HCT116 (cell line): ENCODE results near the gene MMP26.

Experiments used
- CEBPB ChIP-seq: IDR thresholded peaks from 2 replicates; pipeline ENCODE4 v1.6.1; 2012; ENCODE audit warnings: low read depth
- EGR1 ChIP-seq: IDR thresholded peaks from 2 replicates; pipeline ENCODE4 v1.6.1; 2012; ENCODE audit warnings: low read depth
- EZH2 ChIP-seq: fragments of 200-600 bp; sonication (generic); IDR thresholded peaks from 2 replicates; pipeline ENCODE4 v1.6.1; 2017; ENCODE audit warnings: antibody characterized with exemption, mixed run types
- EZH2phosphoT487 ChIP-seq: fragments of 200-600 bp; IDR thresholded peaks from 2 replicates; pipeline ENCODE4 v1.6.1; 2018; ENCODE audit warnings: antibody characterized with exemption, borderline replicate concordance
- JUND ChIP-seq: IDR thresholded peaks from 2 replicates; pipeline ENCODE4 v1.6.1; 2012
- POLR2A ChIP-seq: IDR thresholded peaks from 2 replicates; pipeline ENCODE4 v1.7.0; 2011; ENCODE audit warnings: borderline replicate concordance; ENCODE audit not compliant: insufficient read depth, insufficient read length; ENCODE audit errors: extremely low read depth
- POLR2AphosphoS5 ChIP-seq: IDR thresholded peaks from 2 replicates; pipeline ENCODE4 v1.6.1; 2011; ENCODE audit warnings: mild to moderate bottlenecking, low read depth, low read length, moderate library complexity
- RAD21 ChIP-seq: IDR thresholded peaks from 2 replicates; pipeline ENCODE4 v1.6.1; 2012; ENCODE audit warnings: low read depth, mild to moderate bottlenecking
- SIN3A ChIP-seq: IDR thresholded peaks from 2 replicates; pipeline ENCODE4 v1.6.1; 2012; ENCODE audit warnings: low read depth
- SP1 ChIP-seq: IDR thresholded peaks from 2 replicates; pipeline ENCODE4 v1.6.1; 2012; ENCODE audit warnings: low read depth
- TCF7L2 ChIP-seq: IDR thresholded peaks from 2 replicates; pipeline ENCODE4 v1.7.0; 2011; ENCODE audit warnings: borderline replicate concordance, inconsistent platforms; ENCODE audit not compliant: insufficient read depth, insufficient read length; ENCODE audit errors: extremely low read depth
- TF ChIP-seq, protein P1 (sequence below): IDR thresholded peaks from 2 replicates; pipeline ENCODE4 v1.6.1; 2012
- TF ChIP-seq, protein P2 (sequence below): IDR thresholded peaks from 2 replicates; pipeline ENCODE4 v1.6.1; 2012; ENCODE audit warnings: low read depth
- TF ChIP-seq, protein P3 (sequence below), 3 experiments: fragments of 200-600 bp in 1 of 3; sonication (generic) in 1 of 3; IDR thresholded peaks in 2 of 3; conservative IDR thresholded peaks in 1 of 3; 2 replicates each; pipeline ENCODE4 v1.5.1; 2012 to 2017; ENCODE audit warnings: low read depth in 2 of 3, low read length in 2 of 3, antibody characterized with exemption in 1 of 3, borderline replicate concordance in 1 of 3, control low read depth in 1 of 3, mild to moderate bottlenecking in 1 of 3, mixed read lengths in 1 of 3, mixed run types in 1 of 3, moderate library complexity in 1 of 3; ENCODE audit not compliant: insufficient read depth in 1 of 3

GRCh38 chr11:4680341-4680740, 24.2 kb upstream of the MMP26 start:
- TF ChIP-seq, protein P1, sequence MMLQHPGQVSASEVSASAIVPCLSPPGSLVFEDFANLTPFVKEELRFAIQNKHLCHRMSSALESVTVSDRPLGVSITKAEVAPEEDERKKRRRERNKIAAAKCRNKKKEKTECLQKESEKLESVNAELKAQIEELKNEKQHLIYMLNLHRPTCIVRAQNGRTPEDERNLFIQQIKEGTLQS: no peak
- TF ChIP-seq EZH2: no peak
- TF ChIP-seq CEBPB: no peak
- TF ChIP-seq, protein P2, sequence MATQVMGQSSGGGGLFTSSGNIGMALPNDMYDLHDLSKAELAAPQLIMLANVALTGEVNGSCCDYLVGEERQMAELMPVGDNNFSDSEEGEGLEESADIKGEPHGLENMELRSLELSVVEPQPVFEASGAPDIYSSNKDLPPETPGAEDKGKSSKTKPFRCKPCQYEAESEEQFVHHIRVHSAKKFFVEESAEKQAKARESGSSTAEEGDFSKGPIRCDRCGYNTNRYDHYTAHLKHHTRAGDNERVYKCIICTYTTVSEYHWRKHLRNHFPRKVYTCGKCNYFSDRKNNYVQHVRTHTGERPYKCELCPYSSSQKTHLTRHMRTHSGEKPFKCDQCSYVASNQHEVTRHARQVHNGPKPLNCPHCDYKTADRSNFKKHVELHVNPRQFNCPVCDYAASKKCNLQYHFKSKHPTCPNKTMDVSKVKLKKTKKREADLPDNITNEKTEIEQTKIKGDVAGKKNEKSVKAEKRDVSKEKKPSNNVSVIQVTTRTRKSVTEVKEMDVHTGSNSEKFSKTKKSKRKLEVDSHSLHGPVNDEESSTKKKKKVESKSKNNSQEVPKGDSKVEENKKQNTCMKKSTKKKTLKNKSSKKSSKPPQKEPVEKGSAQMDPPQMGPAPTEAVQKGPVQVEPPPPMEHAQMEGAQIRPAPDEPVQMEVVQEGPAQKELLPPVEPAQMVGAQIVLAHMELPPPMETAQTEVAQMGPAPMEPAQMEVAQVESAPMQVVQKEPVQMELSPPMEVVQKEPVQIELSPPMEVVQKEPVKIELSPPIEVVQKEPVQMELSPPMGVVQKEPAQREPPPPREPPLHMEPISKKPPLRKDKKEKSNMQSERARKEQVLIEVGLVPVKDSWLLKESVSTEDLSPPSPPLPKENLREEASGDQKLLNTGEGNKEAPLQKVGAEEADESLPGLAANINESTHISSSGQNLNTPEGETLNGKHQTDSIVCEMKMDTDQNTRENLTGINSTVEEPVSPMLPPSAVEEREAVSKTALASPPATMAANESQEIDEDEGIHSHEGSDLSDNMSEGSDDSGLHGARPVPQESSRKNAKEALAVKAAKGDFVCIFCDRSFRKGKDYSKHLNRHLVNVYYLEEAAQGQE: no peak
- no peak for TF ChIP-seq POLR2A
- TF ChIP-seq, protein P3, sequence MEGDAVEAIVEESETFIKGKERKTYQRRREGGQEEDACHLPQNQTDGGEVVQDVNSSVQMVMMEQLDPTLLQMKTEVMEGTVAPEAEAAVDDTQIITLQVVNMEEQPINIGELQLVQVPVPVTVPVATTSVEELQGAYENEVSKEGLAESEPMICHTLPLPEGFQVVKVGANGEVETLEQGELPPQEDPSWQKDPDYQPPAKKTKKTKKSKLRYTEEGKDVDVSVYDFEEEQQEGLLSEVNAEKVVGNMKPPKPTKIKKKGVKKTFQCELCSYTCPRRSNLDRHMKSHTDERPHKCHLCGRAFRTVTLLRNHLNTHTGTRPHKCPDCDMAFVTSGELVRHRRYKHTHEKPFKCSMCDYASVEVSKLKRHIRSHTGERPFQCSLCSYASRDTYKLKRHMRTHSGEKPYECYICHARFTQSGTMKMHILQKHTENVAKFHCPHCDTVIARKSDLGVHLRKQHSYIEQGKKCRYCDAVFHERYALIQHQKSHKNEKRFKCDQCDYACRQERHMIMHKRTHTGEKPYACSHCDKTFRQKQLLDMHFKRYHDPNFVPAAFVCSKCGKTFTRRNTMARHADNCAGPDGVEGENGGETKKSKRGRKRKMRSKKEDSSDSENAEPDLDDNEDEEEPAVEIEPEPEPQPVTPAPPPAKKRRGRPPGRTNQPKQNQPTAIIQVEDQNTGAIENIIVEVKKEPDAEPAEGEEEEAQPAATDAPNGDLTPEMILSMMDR (IDR thresholded peaks at IDR 0.05 in 2 of 3, conservative IDR thresholded peaks at IDR 0.05 in 1 of 3; ENCODE audit: borderline replicate concordance in 1 of 3, insufficient read depth in 1 of 3, low read depth in 2 of 3, low read length in 2 of 3): no peak
- TF ChIP-seq TCF7L2: no peak
- TF ChIP-seq EZH2phosphoT487: no peak
- no peak for TF ChIP-seq POLR2AphosphoS5
- no peak for TF ChIP-seq RAD21
- no peak for TF ChIP-seq JUND
- TF ChIP-seq SIN3A: no peak
- no peak for TF ChIP-seq EGR1
- TF ChIP-seq SP1: no peak
